Forelimb muscle (tissue), 1 donor: ENCODE data around the gene ST3GAL5. TPM values are rescaled to one million over a fixed set of nuclear protein-coding genes. Genes with fewer than 3 reads are reported as not detected.

Source experiments
- DNase-seq: peaks from one replicate; pipeline ENCODE4 v3.0.0-alpha.2; 2013; ENCODE audit warnings: low read depth
- polyA plus RNA-seq: library from polyadenylated mRNA; unstranded; fragments of 120-200 nt; gene quantifications from one replicate; pipeline ENCODE4 v1.2.1, GENCODE V29; 2013; ENCODE audit not compliant: insufficient read length

Gene ST3GAL5
- polyA plus RNA-seq, 1 donor, result 32.8 TPM

DNA sequence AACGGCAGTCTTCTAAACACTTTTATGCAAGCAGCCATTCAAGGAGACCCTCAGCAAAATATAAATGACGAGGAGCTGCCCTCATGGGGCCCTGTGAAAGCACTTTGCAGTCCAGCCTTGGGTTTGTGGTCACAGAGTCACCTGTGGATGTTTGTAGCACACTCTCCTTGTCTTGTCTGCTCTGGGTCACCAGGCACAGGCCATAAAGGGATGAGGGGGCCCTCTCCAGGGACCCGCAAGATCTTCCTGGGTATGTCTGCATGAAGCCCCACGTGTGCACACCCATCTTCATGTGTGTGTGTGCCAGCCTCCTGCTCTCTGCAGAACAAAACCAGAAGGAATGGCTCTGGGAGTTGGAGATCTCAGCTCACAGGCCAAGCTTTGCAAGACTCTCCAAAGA is 98.8 kb downstream of the ST3GAL5 start:
- no peak for DNase-seq

DNA sequence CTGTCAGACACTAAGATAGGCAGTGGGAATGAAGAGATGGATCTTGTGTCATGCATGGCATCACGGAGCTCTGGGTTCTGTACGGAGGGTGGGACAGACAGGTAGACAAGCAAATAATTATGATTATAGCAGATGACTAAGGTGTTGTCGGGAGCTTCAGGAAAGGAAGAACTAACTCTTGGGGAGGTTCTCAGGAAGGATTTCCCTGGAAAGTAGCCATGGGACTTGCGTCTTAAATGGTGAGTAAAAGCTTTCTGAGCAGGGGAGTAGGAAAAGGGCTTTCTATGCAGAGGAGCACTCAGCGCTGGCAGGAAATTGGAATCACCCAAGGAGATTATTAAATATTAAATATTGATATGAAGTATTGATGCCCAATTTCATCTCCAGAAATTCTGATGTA is 99.5 kb downstream of the ST3GAL5 start:
- no peak for DNase-seq

DNA sequence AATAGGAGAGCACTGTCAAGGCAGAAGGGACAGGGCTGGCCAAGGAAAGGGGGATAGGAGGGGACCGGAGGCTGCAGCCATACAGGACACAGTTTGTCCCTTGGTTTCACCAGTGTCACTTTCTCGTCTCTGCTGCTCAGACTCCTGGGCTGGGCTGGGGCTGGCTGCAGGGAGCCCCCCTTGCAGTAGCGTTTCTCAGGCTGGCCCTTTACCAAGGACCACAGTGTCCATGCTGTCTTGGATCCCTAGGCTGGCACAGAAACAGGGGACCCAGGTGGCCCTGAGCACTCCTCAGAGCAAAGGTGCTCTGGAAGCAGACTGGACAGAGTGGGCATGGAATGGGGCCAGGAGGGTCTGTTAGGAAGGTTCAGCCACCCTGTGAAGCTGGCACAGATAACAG is 100.2 kb downstream of the ST3GAL5 start:
- DNase-seq, result no peak

DNA sequence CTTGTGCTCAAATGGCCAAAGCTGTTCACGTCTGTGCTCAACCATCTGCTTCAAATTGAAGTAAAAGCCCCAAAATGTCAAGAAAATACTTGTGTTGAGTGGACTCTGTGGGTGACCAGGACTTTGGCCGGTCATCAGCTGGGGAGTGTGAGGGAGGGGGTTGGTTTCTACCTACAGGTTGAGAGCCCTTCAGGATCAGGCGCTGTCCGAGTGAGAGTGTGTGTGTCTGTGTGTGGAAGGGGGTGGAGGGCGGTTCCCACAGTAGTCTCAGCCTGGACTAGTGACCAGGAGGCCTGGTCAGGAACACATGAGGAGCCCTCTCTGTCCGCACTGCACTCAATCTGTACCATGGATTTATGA is 100.8 kb downstream of the ST3GAL5 start:
- DNase-seq, result no peak

DNA sequence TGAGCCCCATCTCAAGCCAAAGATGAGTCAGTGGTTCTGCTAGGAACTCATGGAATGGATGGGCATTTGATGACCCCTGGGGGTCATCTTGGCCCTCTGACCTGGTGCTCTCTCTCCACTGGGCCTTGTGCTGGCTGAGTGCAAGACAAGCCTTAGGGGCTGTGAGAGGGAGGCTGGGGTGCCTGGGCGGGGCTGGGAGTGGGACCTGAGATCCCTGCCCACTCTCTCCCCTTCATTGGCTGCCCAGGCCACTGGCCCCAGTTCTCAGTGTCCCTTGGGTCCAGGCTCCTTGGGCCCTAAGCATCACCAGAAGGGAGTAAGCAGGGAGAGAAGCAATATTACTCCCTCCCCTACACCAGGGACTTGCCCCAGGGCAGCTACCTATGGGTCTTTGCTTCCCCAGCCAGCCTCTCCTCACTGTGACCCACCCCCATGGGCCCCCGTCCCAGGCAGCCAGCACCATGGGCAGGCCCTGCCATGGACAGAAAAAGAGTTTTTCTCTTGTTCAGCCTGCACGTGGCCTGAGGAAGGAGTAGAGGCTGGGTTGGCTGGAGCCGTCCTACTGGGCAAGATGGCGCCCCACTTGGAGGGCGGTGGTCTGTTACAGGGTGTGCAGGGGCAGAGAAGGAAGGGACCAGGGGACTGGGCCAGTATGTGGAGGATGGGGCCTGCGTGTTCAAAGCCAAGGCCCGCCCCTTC is 101.4 kb downstream of the ST3GAL5 start:
- DNase-seq, result no peak

Other genes starting within 250 kb of the ST3GAL5 start
- gene SFTPB, start 220.8 kb downstream of the ST3GAL5 start, polyA plus RNA-seq, result 0.08 TPM
- 0.99 TPM for gene GNLY, start 194.6 kb downstream of the ST3GAL5 start, polyA plus RNA-seq
- gene ATOH8, start 135.0 kb downstream of the ST3GAL5 start, polyA plus RNA-seq, result 21.1 TPM
- gene POLR1A, start 216.9 kb upstream of the ST3GAL5 start, polyA plus RNA-seq, result 14.6 TPM
- gene PTCD3, start 217.2 kb upstream of the ST3GAL5 start, polyA plus RNA-seq, result 72.3 TPM